Naive thymus-derived CD4-positive, alpha-beta T cell (primary cell): ENCODE data around the gene ADAMTS17. TPM values are rescaled to one million over a fixed set of nuclear protein-coding genes. Genes with fewer than 3 reads are reported as not detected.

Experiments used
- ATAC-seq: fragments of 150-1000 bp; cut with Tn5 transposase; 2 replicates; pipeline ENCODE4 v1.10.0; 2021; ENCODE audit warnings: mild to moderate bottlenecking, moderate library complexity
- CTCF ChIA-PET: fragments of 350-600 bp; sonication (Branson Sonifier 250); formaldehyde crosslinking; loops from one replicate; lab custom pipeline; 2021; ENCODE audit warnings: antibody characterized with exemption; lab: Charles Lee
- POLR2A ChIA-PET: fragments of 350-600 bp; sonication (Branson Sonifier 250); formaldehyde crosslinking; loops from one replicate; lab custom pipeline; 2021; ENCODE audit warnings: antibody characterized with exemption, inconsistent platforms; lab: Charles Lee
- DNase-seq, 9 donors: peaks; one replicate each; pipeline versions ENCODE4 v3.0.0 to v3.0.0-alpha.2; 2020 to 2022; ENCODE audit warnings: mixed read lengths in 1 of 9
- H3K27ac ChIP-seq: one replicate; pipeline ENCODE4 v1.7.0; 2013; ENCODE audit warnings: mild to moderate bottlenecking, low read depth, low read length, moderate library complexity
- H3K27me3 ChIP-seq, 2 donors: one replicate each; pipeline ENCODE4 v1.7.0; 2013; ENCODE audit warnings: low read length in 2 of 2, mild to moderate bottlenecking in 2 of 2, moderate library complexity in 2 of 2; ENCODE audit not compliant: control insufficient read depth in 2 of 2, insufficient read depth in 2 of 2
- H3K36me3 ChIP-seq, 3 experiments: 1 replicate in 2 of 3; 2 replicates in 1 of 3; pipeline ENCODE4 v1.7.0; 2013; ENCODE audit warnings: low read length in 3 of 3, mild to moderate bottlenecking in 3 of 3, moderate library complexity in 1 of 3; ENCODE audit not compliant: insufficient read depth in 3 of 3, control insufficient read depth in 2 of 3
- H3K4me1 ChIP-seq, 2 donors: one replicate each; pipeline ENCODE4 v1.7.0; 2013; ENCODE audit warnings: low read length in 2 of 2, mild to moderate bottlenecking in 2 of 2, moderate library complexity in 1 of 2; ENCODE audit not compliant: control insufficient read depth in 2 of 2, insufficient read depth in 2 of 2
- H3K4me3 ChIP-seq: 2 replicates; pipeline ENCODE4 v1.7.0; 2013; ENCODE audit warnings: mild to moderate bottlenecking, low read length
- H3K9me3 ChIP-seq, 3 experiments: 1 replicate in 2 of 3; 2 replicates in 1 of 3; pipeline ENCODE4 v1.7.0; 2013; ENCODE audit warnings: low read length in 3 of 3; ENCODE audit not compliant: control insufficient read depth in 2 of 3
- H3K27ac Mint-ChIP-seq, 9 donors: one replicate each; pipeline ENCODE4 v1.8.0; 2020 to 2022; ENCODE audit warnings: mixed read lengths in 9 of 9, mild to moderate bottlenecking in 8 of 9, moderate library complexity in 5 of 9, inconsistent platforms in 2 of 9
- H3K27me3 Mint-ChIP-seq, 5 donors: one replicate each; pipeline ENCODE4 v1.8.0; 2021 to 2022; ENCODE audit warnings: mixed read lengths in 5 of 5, mild to moderate bottlenecking in 1 of 5
- H3K36me3 Mint-ChIP-seq, 5 donors: one replicate each; pipeline ENCODE4 v1.8.0; 2020 to 2022; ENCODE audit warnings: mixed read lengths in 5 of 5, mild to moderate bottlenecking in 3 of 5, inconsistent platforms in 1 of 5
- H3K4me1 Mint-ChIP-seq, 7 donors: one replicate each; pipeline ENCODE4 v1.8.0; 2020 to 2022; ENCODE audit warnings: mixed read lengths in 7 of 7, mild to moderate bottlenecking in 3 of 7, inconsistent platforms in 1 of 7
- H3K4me3 Mint-ChIP-seq, 10 donors: one replicate each; pipeline ENCODE4 v1.8.0; 2020 to 2022; ENCODE audit warnings: mild to moderate bottlenecking in 10 of 10, mixed read lengths in 10 of 10, moderate library complexity in 6 of 10, inconsistent platforms in 2 of 10
- H3K9me3 Mint-ChIP-seq, 11 donors: one replicate each; pipeline ENCODE4 v1.8.0; 2020 to 2022; ENCODE audit warnings: mixed read lengths in 11 of 11, mild to moderate bottlenecking in 4 of 11, inconsistent platforms in 1 of 11, moderate library complexity in 1 of 11
- intact Hi-C, 2 donors: fragments of 100-400 bp; cut with micrococcal nuclease; formaldehyde crosslinking; loops; one replicate each; pipeline ENCODE4 v1.15.1; 2023
- polyA plus RNA-seq, 2 donors: library from polyadenylated mRNA; unstranded; fragments of 300-500 nt; fragmentation: Illumina TruSeq; gene quantifications; one replicate each; pipeline ENCODE4 v1.2.3, GENCODE V29; 2021
- total RNA-seq, 6 experiments: library from RNA in 5 of 6; stranded (reverse) in 5 of 6; gene quantifications; 1 replicate in 5 of 6; 2 replicates in 1 of 6; pipeline ENCODE4 v1.2.3 and lab custom pipeline; 2021 to 2026

ADAMTS17 gene
- total and polyA plus RNA-seq, 7 experiments from 2014 or later = 1.5 to 13.5 (median 3.2) TPM

DNA sequence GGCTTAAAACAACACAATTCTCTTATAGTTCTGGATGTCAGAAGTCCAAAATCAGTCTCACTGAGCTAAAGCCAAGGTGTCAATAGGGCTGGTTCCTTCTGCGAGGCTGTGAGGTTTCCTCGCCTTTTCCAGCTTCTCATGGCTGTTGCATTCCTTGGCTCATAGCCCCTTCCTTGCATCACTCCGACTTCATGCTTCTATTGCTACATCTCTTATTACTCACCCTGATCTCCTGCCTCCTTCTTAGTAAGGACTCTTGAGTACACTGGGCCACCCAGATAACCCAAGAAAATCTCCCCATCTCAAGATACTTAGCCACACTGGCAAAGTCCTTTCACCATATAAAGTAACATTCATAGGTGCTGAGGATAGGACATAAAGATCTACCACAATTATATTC lies 193.9 kb downstream of the ADAMTS17 start:
- Mint-ChIP-seq H3K4me3 (no peak overlapping the region), H3K36me3 (peaks cover 0 to 62% (median 58%) of the 10 kb centered on the region in 5 donors), H3K4me1 (no peaks in the 10 kb centered on the region), H3K27me3 (no peaks in the 10 kb centered on the region), H3K27ac (no peak overlapping the region), H3K9me3 (peaks cover 11 to 52% (median 29%) of the 10 kb centered on the region in 11 donors)
- Histone ChIP-seq H3K9me3 (peaks cover 0 to 23% (median 8%) of the 10 kb centered on the region in 3 experiments), H3K4me1 (no peaks in the 10 kb centered on the region), H3K27ac (no peak overlapping the region), H3K36me3 (peaks cover 0 to 16% (median 0%) of the 10 kb centered on the region in 3 experiments), H3K4me3 (no peak overlapping the region), H3K27me3 (no peaks in the 10 kb centered on the region)
- ATAC-seq = no peak
- CTCF ChIA-PET = no interaction called here
- POLR2A ChIA-PET = no interaction called here
- intact Hi-C loops = no loop called here
- DNase-seq = no peak

DNA sequence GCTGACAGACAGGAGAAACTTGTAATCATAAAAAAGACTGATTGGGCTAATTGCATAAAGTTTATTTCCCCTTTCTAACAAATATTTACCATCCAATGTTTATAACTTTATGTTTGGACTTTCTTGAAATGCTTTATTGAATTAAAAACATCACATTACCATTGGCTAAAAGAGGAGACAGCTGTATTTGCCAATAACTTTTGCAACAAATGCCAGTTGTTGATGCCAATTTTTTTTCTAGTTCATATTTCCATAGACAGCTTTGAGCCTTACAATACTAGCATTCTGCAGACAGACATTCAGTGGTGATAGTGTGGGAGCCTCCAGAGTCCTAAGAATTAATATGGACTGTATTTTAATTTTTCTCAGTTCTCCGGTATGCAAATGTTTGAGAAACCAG lies 198.4 kb downstream of the ADAMTS17 start:
- DNase-seq = no peak
- intact Hi-C loops = no loop called here
- peaks cover 0 to 4% (median 0%) of the 10 kb centered on the region in 3 experiments for H3K36me3 ChIP-seq
- POLR2A ChIA-PET = no interaction called here
- Mint-ChIP-seq H3K36me3 (peaks cover 0 to 34% (median 17%) of the 10 kb centered on the region in 5 donors), H3K27me3 (no peaks in the 10 kb centered on the region), H3K4me3 (no peak overlapping the region), H3K4me1 (peaks cover 0 to 13% (median 5%) of the 10 kb centered on the region in 7 donors), H3K27ac (peak overlapping the region in 1 of 9 donors; percentile 56), H3K9me3 (peaks cover 4 to 28% (median 13%) of the 10 kb centered on the region in 11 donors)
- CTCF ChIA-PET = no interaction called here
- H3K27me3 ChIP-seq = no peaks in the 10 kb centered on the region
- H3K9me3 ChIP-seq = peaks cover 0 to 12% (median 8%) of the 10 kb centered on the region in 3 experiments
- no peak overlapping the region for H3K27ac ChIP-seq
- no peaks in the 10 kb centered on the region for H3K4me1 ChIP-seq
- H3K4me3 ChIP-seq = no peak overlapping the region
- no peak for ATAC-seq

DNA sequence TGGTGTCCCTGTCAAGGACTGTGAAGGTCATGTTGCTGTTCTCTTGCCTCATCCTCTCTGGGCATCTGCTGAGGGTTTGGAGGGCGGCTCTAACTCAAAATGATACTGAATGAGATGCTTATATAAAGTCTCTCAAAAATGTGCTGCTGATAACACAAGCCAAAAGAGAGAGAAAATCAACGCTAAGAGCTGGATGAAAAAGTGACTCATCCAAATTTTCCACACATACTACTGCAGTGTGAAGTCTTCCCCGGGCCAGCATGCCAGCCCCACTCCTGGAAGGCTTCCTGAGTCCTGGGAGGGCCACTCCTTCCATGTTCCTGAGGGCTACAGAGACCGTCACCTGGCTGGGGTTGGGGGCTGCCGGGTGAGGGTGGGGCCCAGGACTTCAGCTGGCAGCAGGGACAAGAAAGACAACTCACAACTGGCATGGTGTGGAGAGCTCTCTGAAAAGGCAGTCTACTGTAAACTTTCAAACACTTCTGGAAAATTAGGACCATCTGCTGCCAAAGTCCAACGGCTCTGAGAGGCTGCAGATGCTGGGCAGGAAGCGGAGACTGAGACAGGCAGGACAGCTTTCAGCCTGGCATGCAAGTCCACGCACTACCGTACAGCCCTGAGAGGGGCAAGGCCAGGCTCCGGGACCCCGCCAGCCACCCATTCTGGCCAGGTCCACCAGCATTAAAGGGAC lies 200.3 kb downstream of the ADAMTS17 start:
- H3K27ac ChIP-seq = no peak overlapping the region
- no peak for DNase-seq
- Mint-ChIP-seq H3K4me1 (peaks cover 0 to 13% (median 5%) of the 10 kb centered on the region in 7 donors), H3K36me3 (peaks cover 0 to 30% (median 11%) of the 10 kb centered on the region in 5 donors), H3K9me3 (peaks cover 0 to 9% (median 2%) of the 10 kb centered on the region in 11 donors), H3K27me3 (peaks cover 0 to 3% (median 0%) of the 10 kb centered on the region in 5 donors), H3K4me3 (no peak overlapping the region), H3K27ac (no peak overlapping the region)
- intact Hi-C loops = no loop called here
- ATAC-seq = no peak
- H3K27me3 ChIP-seq = no peaks in the 10 kb centered on the region
- POLR2A ChIA-PET = no interaction called here
- CTCF ChIA-PET = no interaction called here
- H3K4me3 ChIP-seq = no peak overlapping the region
- no peaks in the 10 kb centered on the region for H3K4me1 ChIP-seq
- H3K9me3 ChIP-seq = no peaks in the 10 kb centered on the region
- H3K36me3 ChIP-seq = no peaks in the 10 kb centered on the region

DNA sequence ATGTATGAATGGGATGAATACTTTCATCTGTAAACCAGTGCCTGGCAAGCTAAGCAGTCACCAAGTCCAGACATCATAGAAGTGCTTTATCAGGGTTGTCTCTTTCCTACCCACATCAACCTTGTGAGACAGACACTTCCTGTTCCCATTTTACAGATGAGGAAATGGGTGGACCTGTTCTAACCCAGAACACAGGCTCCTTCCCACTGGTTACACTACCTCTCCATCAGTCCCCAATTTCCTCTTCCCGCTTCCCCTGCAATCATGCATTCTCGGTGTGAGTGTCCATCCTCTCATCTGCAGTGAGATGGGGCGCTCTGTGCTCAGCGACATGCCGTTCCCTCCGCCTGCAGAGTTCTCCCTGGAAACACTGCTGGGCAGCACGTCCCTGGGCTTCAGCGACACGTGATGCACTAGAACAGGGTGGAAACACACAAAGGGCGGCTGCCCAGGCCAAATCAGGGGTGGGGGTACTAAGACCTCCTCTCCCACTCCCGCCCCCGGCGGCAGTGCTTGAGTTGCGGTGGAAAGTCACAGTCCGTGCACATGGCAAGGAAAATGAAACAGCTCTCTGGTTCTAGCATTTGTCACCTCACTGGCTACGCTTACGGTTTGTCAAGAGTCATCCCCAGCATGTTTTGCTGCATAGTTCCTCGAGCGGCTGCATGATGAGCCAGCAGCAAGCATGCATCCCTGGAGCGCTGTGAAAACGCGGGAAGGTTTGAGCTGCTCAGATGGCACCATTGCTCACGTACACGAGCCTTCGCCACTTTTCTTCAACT lies 201.1 kb downstream of the ADAMTS17 start:
- H3K27ac ChIP-seq = no peak overlapping the region
- no peaks in the 10 kb centered on the region for H3K36me3 ChIP-seq
- H3K4me1 Mint-ChIP-seq = peaks cover 0 to 13% (median 5%) of the 10 kb centered on the region in 7 donors
- H3K4me3 Mint-ChIP-seq = no peak overlapping the region
- H3K9me3 ChIP-seq = no peaks in the 10 kb centered on the region
- ChIA-PET CTCF (no interaction called here), POLR2A (no interaction called here)
- ATAC-seq = no peak
- peak overlapping the region in 1 of 9 donors; percentile 67 for H3K27ac Mint-ChIP-seq
- H3K4me3 ChIP-seq = no peak overlapping the region
- peaks cover 0 to 35% (median 16%) of the 10 kb centered on the region in 5 donors for H3K36me3 Mint-ChIP-seq
- intact Hi-C loops = no loop called here
- no peak for DNase-seq
- H3K9me3 Mint-ChIP-seq = peaks cover 0 to 2% (median 0%) of the 10 kb centered on the region in 11 donors
- no peaks in the 10 kb centered on the region for H3K4me1 ChIP-seq
- no peaks in the 10 kb centered on the region for H3K27me3 ChIP-seq
- peaks cover 0 to 3% (median 0%) of the 10 kb centered on the region in 5 donors for H3K27me3 Mint-ChIP-seq

- H3K27ac ChIP-seq = no peak overlapping the region
- no peak overlapping the region for H3K4me3 ChIP-seq
- no peaks in the 10 kb centered on the region for H3K27me3 ChIP-seq
- Mint-ChIP-seq H3K4me3 (no peak overlapping the region), H3K9me3 (peaks cover 0 to 4% (median 0%) of the 10 kb centered on the region in 11 donors), H3K27me3 (peaks cover 0 to 3% (median 0%) of the 10 kb centered on the region in 5 donors), H3K27ac (peak overlapping the region in 1 of 9 donors; percentile 7), H3K36me3 (peaks cover 0 to 47% (median 24%) of the 10 kb centered on the region in 5 donors), H3K4me1 (peaks cover 0 to 3% (median 0%) of the 10 kb centered on the region in 7 donors)
- H3K36me3 ChIP-seq = no peaks in the 10 kb centered on the region
- intact Hi-C loops = loop anchor here in 1 of 2 donors (5.0 kb wide), 1 partner anchor 862 kb away; no protein-coding TSS in a partner anchor
- H3K9me3 ChIP-seq = no peaks in the 10 kb centered on the region
- ATAC-seq = no peak
- ChIA-PET CTCF (no interaction called here), POLR2A (no interaction called here)
- no peak for DNase-seq
- no peaks in the 10 kb centered on the region for H3K4me1 ChIP-seq
Measured at GRCh38 chr15:100134586-100134985, 207.2 kb downstream of the ADAMTS17 start.

DNA sequence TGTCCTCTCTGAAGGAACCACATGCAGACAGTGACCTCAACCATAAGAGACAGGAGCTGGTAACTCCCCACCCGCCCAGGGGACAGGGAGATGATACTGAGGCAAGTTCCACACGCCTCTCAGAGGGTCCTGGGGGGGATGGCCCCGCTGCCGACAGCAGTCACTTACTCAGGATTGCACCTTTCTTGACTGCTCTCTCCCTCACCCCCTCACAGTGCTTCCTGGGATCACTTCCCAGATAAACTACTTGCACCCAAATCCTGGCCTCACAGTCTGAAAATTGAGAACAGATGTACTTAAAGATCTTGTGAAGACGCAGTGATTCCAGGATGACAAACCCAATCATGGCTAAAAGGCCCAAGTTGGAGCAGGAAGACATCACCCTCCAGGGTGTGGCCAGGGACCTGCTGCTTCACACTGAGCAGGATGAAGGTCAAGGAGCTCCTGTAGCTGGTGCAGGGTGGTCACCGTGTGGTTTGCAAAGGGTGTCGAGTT lies 207.6 kb downstream of the ADAMTS17 start:
- H3K27me3 Mint-ChIP-seq = peaks cover 0 to 3% (median 0%) of the 10 kb centered on the region in 5 donors
- ChIA-PET POLR2A (no interaction called here), CTCF (no interaction called here)
- ATAC-seq (no peak), DNase-seq (no peak)
- no peaks in the 10 kb centered on the region for H3K9me3 ChIP-seq
- H3K36me3 ChIP-seq = no peaks in the 10 kb centered on the region
- no peak overlapping the region for H3K27ac ChIP-seq
- H3K4me1 Mint-ChIP-seq = peaks cover 0 to 1% (median 0%) of the 10 kb centered on the region in 7 donors
- H3K36me3 Mint-ChIP-seq = peaks cover 0 to 44% (median 25%) of the 10 kb centered on the region in 5 donors
- H3K27me3 ChIP-seq = no peaks in the 10 kb centered on the region
- no peak overlapping the region for H3K4me3 Mint-ChIP-seq
- no peak overlapping the region for H3K4me3 ChIP-seq
- intact Hi-C loops = loop anchor here in 1 of 2 donors (5.0 kb wide), 1 partner anchor 862 kb away; no protein-coding TSS in a partner anchor
- H3K9me3 Mint-ChIP-seq = peaks cover 0 to 4% (median 0%) of the 10 kb centered on the region in 11 donors
- H3K27ac Mint-ChIP-seq = no peak overlapping the region
- no peaks in the 10 kb centered on the region for H3K4me1 ChIP-seq
